Loucy (cell line): ENCODE results near the gene SH3BP5.

Source experiments
- EZH2phosphoT487 ChIP-seq: fragments of 200-600 bp; IDR thresholded peaks from 2 replicates; pipeline ENCODE4 v1.6.1; 2018; ENCODE audit warnings: antibody characterized with exemption, mild to moderate bottlenecking, moderate library complexity, borderline replicate concordance
- TF ChIP-seq, protein P1 (sequence below): fragments of 200-600 bp; sonication (generic); conservative IDR thresholded peaks from 2 replicates; pipeline ENCODE4 v1.5.1; 2014; ENCODE audit warnings: mild to moderate bottlenecking, antibody characterized with exemption, low read length

DNA sequence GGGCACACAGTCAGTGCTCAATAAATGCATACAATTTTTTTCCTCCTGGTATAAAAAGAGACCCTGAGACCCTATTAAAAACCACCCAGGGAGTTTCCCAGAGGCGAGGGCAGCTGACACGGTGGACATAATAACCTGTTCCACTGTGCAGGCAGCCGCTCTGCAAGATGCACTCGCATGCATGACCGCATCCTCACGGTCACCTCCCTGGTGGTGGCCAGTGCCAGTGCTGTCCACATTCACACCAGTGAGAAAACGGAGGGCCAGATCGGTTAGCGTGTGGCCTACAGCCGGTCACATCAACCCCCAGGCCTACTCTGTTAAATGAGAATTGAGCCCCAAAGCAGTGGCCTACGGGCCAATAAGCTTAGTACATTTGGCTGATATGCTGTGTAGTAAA lies 24.8 kb downstream of the SH3BP5 start:
- TF ChIP-seq, protein P1, sequence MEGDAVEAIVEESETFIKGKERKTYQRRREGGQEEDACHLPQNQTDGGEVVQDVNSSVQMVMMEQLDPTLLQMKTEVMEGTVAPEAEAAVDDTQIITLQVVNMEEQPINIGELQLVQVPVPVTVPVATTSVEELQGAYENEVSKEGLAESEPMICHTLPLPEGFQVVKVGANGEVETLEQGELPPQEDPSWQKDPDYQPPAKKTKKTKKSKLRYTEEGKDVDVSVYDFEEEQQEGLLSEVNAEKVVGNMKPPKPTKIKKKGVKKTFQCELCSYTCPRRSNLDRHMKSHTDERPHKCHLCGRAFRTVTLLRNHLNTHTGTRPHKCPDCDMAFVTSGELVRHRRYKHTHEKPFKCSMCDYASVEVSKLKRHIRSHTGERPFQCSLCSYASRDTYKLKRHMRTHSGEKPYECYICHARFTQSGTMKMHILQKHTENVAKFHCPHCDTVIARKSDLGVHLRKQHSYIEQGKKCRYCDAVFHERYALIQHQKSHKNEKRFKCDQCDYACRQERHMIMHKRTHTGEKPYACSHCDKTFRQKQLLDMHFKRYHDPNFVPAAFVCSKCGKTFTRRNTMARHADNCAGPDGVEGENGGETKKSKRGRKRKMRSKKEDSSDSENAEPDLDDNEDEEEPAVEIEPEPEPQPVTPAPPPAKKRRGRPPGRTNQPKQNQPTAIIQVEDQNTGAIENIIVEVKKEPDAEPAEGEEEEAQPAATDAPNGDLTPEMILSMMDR: no peak
- TF ChIP-seq EZH2phosphoT487: no peak
